ENCODE measurements around the gene ZCCHC14. TPM values are rescaled to one million over a fixed set of nuclear protein-coding genes. Genes with fewer than 3 reads are reported as not detected.

The ZCCHC14 gene
- total and polyA plus RNA-seq, 2 of the 13 experiments (the other 11 are each of a cell fraction or from before 2014, with no cell fraction given), result 12.4 to 12.5 TPM

GRCh38 chr16:87534030-87534653, 41.3 kb upstream of the ZCCHC14 start:
- no peak for ATAC-seq

More at GRCh38 chr16:87534030-87534653, 41.3 kb upstream of the ZCCHC14 start:
- Histone ChIP-seq H3K4me1 (ENCODE audit: insufficient read depth, low read length) (peaks cover 75% of the 10 kb centered on the region), H3K79me2 (ENCODE audit: insufficient read depth, low read length) (no peaks in the 10 kb centered on the region), H3K27ac (ENCODE audit: extremely low read length, insufficient read depth, low read length) (no peak overlapping the region), H3K27me3 (ENCODE audit: control insufficient read depth in 1 of 2, insufficient read depth in 2 of 2, low read length in 2 of 2) (peaks cover under 1 to 1% of the 10 kb centered on the region in 2 experiments; a peak in 3 of 5 replicates), H3K4me3 (replicated peaks in 1 of 3; ENCODE audit: insufficient read depth in 1 of 3, low read depth in 2 of 3, low read length in 3 of 3) (no peak overlapping the region), H3K36me3 (replicated peaks in 1 of 2; ENCODE audit: control insufficient read depth in 1 of 2, insufficient read depth in 2 of 2, low read length in 2 of 2) (no peaks in the 10 kb centered on the region), H3K9ac (ENCODE audit: insufficient read depth, low read depth, low read length) (no peak overlapping the region), H3K9me3 (ENCODE audit: low read length) (peaks cover 29% of the 10 kb centered on the region), H3K4me2 (ENCODE audit: low read depth, low read length) (no peak overlapping the region), H4K20me1 (ENCODE audit: insufficient read depth, low read length) (no peaks in the 10 kb centered on the region), H2AFZ (ENCODE audit: low read length) (no peak overlapping the region)
- DNase-seq (ENCODE audit: low spot score), result no peak
- BruUV-seq (replicated peaks), result no TSS peak
- POLR2A ChIA-PET, result no interaction called here
- intact Hi-C loops (cut with micrococcal nuclease; ENCODE audit: unreplicated experiment) (no loop called here), in situ Hi-C loops (cut with HindIII; ENCODE audit: extremely low pct_ligation_motif_present, low pct_unique_long_range_greater_than_20kb) (no loop called here)
- 64% methylated on average over 5 of the region's 5 CpGs for WGBS (ENCODE audit: low lambda C conversion rate)
- FAIRE-seq, result no peak
- no peak for TF ChIP-seq MTA3 (CRISPR knock-in tag; IDR thresholded peaks at IDR 0.05)
- no peak for TF ChIP-seq GRHL1 (CRISPR knock-in tag; conservative IDR thresholded peaks at IDR 0.05)
- peak; percentile 78 for TF ChIP-seq CREB1 (IDR thresholded peaks at IDR 0.05)
- TF ChIP-seq CREB1 (CRISPR knock-in tag; IDR thresholded peaks at IDR 0.05), result no peak
- TF ChIP-seq KDM1A (CRISPR knock-in tag; IDR thresholded peaks at IDR 0.05), result no peak
- TF ChIP-seq ISL2 (CRISPR knock-in tag; IDR thresholded peaks at IDR 0.05), result no peak
- TF ChIP-seq KMT2A (CRISPR knock-in tag; IDR thresholded peaks at IDR 0.05), result no peak
- peak; percentile 95 for TF ChIP-seq ATF7 (IDR thresholded peaks at IDR 0.05)
- no peak for TF ChIP-seq ATF7 (CRISPR knock-in tag; IDR thresholded peaks at IDR 0.05)
- TF ChIP-seq ZC3H13 (CRISPR knock-in tag; IDR thresholded peaks at IDR 0.05), result no peak
- CTCF ChIA-PET (ENCODE audit: low intra/inter-chr PET ratio, low total read pairs), result interaction anchor here (0.6 kb wide), 1 partner anchor 1707 kb away, joined by 3 read pairs; no protein-coding TSS in a partner anchor

Measured in HepG2 (cell line).